ENCODE measurements around the gene PTPRG.

Gene PTPRG

DNA sequence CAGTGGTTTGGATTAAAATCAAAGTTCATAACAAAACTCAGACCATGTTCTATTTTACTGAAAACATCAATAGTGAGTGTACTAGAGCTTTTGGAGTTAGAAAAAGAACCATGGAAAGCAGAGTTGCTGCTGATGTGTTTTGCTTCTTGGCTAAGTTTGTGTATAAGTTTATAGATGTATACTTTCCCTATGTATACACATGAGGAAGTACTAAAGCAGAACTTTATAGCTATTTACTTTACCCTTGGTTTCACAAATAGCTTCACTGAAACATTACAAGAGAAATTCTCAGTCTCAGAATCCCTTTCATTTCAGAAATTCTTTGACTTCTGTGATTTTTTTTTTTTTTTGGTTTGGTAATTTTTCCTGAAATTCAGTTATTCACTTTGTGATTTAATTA, 229.0 kb downstream of the PTPRG start:
- TF ChIP-seq YY1 (IDR thresholded peaks at IDR 0.05; ENCODE audit: low read depth) (no peak), CREB1 (IDR thresholded peaks at IDR 0.05; ENCODE audit: low read depth) (no peak), NFIC (IDR thresholded peaks at IDR 0.05) (no peak), FOXM1 (IDR thresholded peaks at IDR 0.05; ENCODE audit: borderline replicate concordance, low read depth) (no peak), TCF12 (IDR thresholded peaks at IDR 0.05; ENCODE audit: low read depth) (no peak), RAD21 (IDR thresholded peaks at IDR 0.05; ENCODE audit: low read depth) (no peak), EGR1 (IDR thresholded peaks at IDR 0.05) (no peak), EP300 (IDR thresholded peaks at IDR 0.05; ENCODE audit: borderline replicate concordance) (no peak), TAF1 (IDR thresholded peaks at IDR 0.05; ENCODE audit: low read depth) (no peak), TEAD4 (IDR thresholded peaks at IDR 0.05) (no peak), CEBPB (IDR thresholded peaks at IDR 0.05) (no peak)
- TF ChIP-seq, protein P1, sequence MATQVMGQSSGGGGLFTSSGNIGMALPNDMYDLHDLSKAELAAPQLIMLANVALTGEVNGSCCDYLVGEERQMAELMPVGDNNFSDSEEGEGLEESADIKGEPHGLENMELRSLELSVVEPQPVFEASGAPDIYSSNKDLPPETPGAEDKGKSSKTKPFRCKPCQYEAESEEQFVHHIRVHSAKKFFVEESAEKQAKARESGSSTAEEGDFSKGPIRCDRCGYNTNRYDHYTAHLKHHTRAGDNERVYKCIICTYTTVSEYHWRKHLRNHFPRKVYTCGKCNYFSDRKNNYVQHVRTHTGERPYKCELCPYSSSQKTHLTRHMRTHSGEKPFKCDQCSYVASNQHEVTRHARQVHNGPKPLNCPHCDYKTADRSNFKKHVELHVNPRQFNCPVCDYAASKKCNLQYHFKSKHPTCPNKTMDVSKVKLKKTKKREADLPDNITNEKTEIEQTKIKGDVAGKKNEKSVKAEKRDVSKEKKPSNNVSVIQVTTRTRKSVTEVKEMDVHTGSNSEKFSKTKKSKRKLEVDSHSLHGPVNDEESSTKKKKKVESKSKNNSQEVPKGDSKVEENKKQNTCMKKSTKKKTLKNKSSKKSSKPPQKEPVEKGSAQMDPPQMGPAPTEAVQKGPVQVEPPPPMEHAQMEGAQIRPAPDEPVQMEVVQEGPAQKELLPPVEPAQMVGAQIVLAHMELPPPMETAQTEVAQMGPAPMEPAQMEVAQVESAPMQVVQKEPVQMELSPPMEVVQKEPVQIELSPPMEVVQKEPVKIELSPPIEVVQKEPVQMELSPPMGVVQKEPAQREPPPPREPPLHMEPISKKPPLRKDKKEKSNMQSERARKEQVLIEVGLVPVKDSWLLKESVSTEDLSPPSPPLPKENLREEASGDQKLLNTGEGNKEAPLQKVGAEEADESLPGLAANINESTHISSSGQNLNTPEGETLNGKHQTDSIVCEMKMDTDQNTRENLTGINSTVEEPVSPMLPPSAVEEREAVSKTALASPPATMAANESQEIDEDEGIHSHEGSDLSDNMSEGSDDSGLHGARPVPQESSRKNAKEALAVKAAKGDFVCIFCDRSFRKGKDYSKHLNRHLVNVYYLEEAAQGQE (IDR thresholded peaks at IDR 0.05; ENCODE audit: low read depth): no peak
- TF ChIP-seq, protein P2, sequence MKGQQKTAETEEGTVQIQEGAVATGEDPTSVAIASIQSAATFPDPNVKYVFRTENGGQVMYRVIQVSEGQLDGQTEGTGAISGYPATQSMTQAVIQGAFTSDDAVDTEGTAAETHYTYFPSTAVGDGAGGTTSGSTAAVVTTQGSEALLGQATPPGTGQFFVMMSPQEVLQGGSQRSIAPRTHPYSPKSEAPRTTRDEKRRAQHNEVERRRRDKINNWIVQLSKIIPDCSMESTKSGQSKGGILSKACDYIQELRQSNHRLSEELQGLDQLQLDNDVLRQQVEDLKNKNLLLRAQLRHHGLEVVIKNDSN (IDR thresholded peaks at IDR 0.05): no peak
- TF ChIP-seq, protein P3, sequence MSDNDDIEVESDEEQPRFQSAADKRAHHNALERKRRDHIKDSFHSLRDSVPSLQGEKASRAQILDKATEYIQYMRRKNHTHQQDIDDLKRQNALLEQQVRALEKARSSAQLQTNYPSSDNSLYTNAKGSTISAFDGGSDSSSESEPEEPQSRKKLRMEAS (IDR thresholded peaks at IDR 0.05): no peak

DNA sequence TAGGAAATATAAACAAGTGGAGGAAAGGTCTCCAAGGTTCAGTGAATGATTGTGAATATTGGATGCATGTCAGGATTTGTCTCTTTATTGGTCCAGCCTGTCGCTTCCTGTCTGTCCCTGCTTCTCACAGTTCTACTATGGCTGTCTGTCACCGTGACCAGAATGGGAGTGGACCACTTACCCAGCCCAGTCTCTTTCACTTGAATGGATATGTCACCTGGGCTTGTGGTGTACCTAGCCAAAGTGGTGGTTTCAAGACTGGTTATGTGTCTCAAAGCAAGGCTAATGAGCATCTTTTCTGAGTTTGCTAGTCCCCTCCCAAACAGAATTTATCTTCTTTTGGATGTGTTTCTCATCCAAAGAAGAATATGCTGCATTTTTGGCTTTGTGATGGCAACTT, 231.7 kb downstream of the PTPRG start:
- TF ChIP-seq CEBPB (IDR thresholded peaks at IDR 0.05): no peak
- no peak for TF ChIP-seq EGR1 (IDR thresholded peaks at IDR 0.05)
- no peak for TF ChIP-seq YY1 (IDR thresholded peaks at IDR 0.05; ENCODE audit: low read depth)
- TF ChIP-seq TCF12 (IDR thresholded peaks at IDR 0.05; ENCODE audit: low read depth): no peak
- TF ChIP-seq CREB1 (IDR thresholded peaks at IDR 0.05; ENCODE audit: low read depth): no peak
- no peak for TF ChIP-seq TAF1 (IDR thresholded peaks at IDR 0.05; ENCODE audit: low read depth)
- TF ChIP-seq ZBTB7A (IDR thresholded peaks at IDR 0.05; ENCODE audit: low read depth): no peak
- TF ChIP-seq TEAD4 (IDR thresholded peaks at IDR 0.05): no peak
- TF ChIP-seq FOXM1 (IDR thresholded peaks at IDR 0.05; ENCODE audit: borderline replicate concordance, low read depth): no peak
- TF ChIP-seq, protein P2 (IDR thresholded peaks at IDR 0.05): no peak
- no peak for TF ChIP-seq EP300 (IDR thresholded peaks at IDR 0.05; ENCODE audit: borderline replicate concordance)
- TF ChIP-seq, protein P1 (IDR thresholded peaks at IDR 0.05; ENCODE audit: low read depth): no peak
- no peak for TF ChIP-seq RAD21 (IDR thresholded peaks at IDR 0.05; ENCODE audit: low read depth)
- TF ChIP-seq NFIC (IDR thresholded peaks at IDR 0.05): no peak

DNA sequence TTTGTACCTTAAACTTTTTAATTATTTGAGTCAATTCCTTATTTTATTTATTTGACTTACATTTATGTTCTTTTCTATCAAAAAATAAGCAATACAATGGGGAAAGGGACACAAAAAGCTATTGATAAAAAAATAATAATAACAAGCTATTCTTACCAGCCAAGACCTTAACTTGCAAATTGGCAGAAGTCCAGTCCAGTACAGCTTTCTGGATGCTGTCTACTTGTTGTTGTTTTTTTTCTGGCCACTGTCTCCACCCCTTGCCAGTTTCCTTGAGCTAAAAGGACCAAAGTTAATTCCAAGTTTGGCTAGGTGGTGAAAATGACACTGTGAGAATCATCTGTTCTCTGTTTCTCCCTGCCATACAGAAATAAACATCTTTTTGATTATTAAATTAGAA, 232.2 kb downstream of the PTPRG start:
- no peak for TF ChIP-seq ZBTB7A (IDR thresholded peaks at IDR 0.05; ENCODE audit: low read depth)
- no peak for TF ChIP-seq YY1 (IDR thresholded peaks at IDR 0.05; ENCODE audit: low read depth)
- TF ChIP-seq, protein P3 (IDR thresholded peaks at IDR 0.05): no peak
- TF ChIP-seq RAD21 (IDR thresholded peaks at IDR 0.05; ENCODE audit: low read depth): no peak
- TF ChIP-seq CREB1 (IDR thresholded peaks at IDR 0.05; ENCODE audit: low read depth): no peak
- TF ChIP-seq TAF1 (IDR thresholded peaks at IDR 0.05; ENCODE audit: low read depth): no peak
- TF ChIP-seq, protein P1 (IDR thresholded peaks at IDR 0.05; ENCODE audit: low read depth): no peak
- no peak for TF ChIP-seq TCF12 (IDR thresholded peaks at IDR 0.05; ENCODE audit: low read depth)
- TF ChIP-seq NFIC (IDR thresholded peaks at IDR 0.05): no peak
- no peak for TF ChIP-seq CEBPB (IDR thresholded peaks at IDR 0.05)
- TF ChIP-seq EP300 (IDR thresholded peaks at IDR 0.05; ENCODE audit: borderline replicate concordance): no peak
- TF ChIP-seq FOXM1 (IDR thresholded peaks at IDR 0.05; ENCODE audit: borderline replicate concordance, low read depth): no peak
- no peak for TF ChIP-seq TEAD4 (IDR thresholded peaks at IDR 0.05)
- TF ChIP-seq, protein P2 (IDR thresholded peaks at IDR 0.05): no peak
- no peak for TF ChIP-seq EGR1 (IDR thresholded peaks at IDR 0.05)

DNA sequence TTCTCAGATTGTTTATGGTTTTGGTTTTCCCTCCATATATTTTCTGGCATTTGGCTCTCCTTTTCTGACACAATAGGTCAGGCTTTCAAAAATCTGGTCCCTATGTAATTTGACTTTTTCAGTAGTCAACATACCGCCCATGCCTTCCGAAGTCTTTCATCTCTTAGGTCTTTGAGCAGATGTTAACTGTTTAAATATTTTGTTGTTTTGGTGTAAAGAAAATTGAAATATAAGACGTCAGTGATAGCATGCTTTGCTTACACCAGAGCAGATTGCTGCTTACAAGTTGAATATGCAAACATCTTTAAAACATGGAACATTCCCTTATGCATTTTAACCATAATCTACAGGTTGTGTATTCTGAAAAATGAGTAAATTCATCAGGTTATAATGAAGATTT, 233.0 kb downstream of the PTPRG start:
- TF ChIP-seq YY1 (IDR thresholded peaks at IDR 0.05; ENCODE audit: low read depth): no peak
- TF ChIP-seq, protein P3 (IDR thresholded peaks at IDR 0.05): no peak
- TF ChIP-seq NFIC (IDR thresholded peaks at IDR 0.05): no peak
- TF ChIP-seq TCF12 (IDR thresholded peaks at IDR 0.05; ENCODE audit: low read depth): no peak
- no peak for TF ChIP-seq RAD21 (IDR thresholded peaks at IDR 0.05; ENCODE audit: low read depth)
- TF ChIP-seq TEAD4 (IDR thresholded peaks at IDR 0.05): no peak
- TF ChIP-seq, protein P1 (IDR thresholded peaks at IDR 0.05; ENCODE audit: low read depth): no peak
- TF ChIP-seq EGR1 (IDR thresholded peaks at IDR 0.05): no peak
- TF ChIP-seq CEBPB (IDR thresholded peaks at IDR 0.05): no peak
- no peak for TF ChIP-seq ZBTB7A (IDR thresholded peaks at IDR 0.05; ENCODE audit: low read depth)
- TF ChIP-seq TAF1 (IDR thresholded peaks at IDR 0.05; ENCODE audit: low read depth): no peak
- no peak for TF ChIP-seq CREB1 (IDR thresholded peaks at IDR 0.05; ENCODE audit: low read depth)
- no peak for TF ChIP-seq EP300 (IDR thresholded peaks at IDR 0.05; ENCODE audit: borderline replicate concordance)
- TF ChIP-seq FOXM1 (IDR thresholded peaks at IDR 0.05; ENCODE audit: borderline replicate concordance, low read depth): no peak
- TF ChIP-seq, protein P2 (IDR thresholded peaks at IDR 0.05): no peak
